Uterus (tissue), 2 donors: ENCODE data around the gene DOP1A.

Source experiments
- CTCF ChIP-seq, 4 experiments: fragments of 200-600 bp in 2 of 4; fragments of 450-650 bp in 2 of 4; sonication (generic) in 2 of 4; IDR thresholded peaks; one replicate each; pipeline ENCODE4 v1.5.1; 2016 to 2019; ENCODE audit warnings: antibody characterized with exemption in 4 of 4, mild to moderate bottlenecking in 2 of 4, moderate library complexity in 1 of 4
- POLR2A ChIP-seq, 2 donors: fragments of 450-650 bp; IDR thresholded peaks; one replicate each; pipeline ENCODE4 v1.6.1; 2016; ENCODE audit warnings: antibody characterized with exemption in 2 of 2, mild to moderate bottlenecking in 1 of 2, moderate library complexity in 1 of 2

GRCh38 chr6:83073615-83074014, 6.1 kb downstream of the DOP1A start:
- TF ChIP-seq POLR2A (IDR thresholded peaks at IDR 0.05) (no peak), CTCF (IDR thresholded peaks at IDR 0.05) (no peak)
